Left ventricle myocardium inferior (tissue), 1 donor: ENCODE data around the gene RFFL. TPM values are rescaled to one million over a fixed set of nuclear protein-coding genes. Genes with fewer than 3 reads are reported as not detected.

Experiments used
- DNase-seq: peaks from one replicate; pipeline ENCODE4 v3.0.0-alpha.2; 2020
- H3K27ac ChIP-seq: fragments of 200-600 bp; replicated peaks from 2 replicates; pipeline ENCODE4 v1.8.0; 2021
- H3K27me3 ChIP-seq: fragments of 200-600 bp; 2 replicates; pipeline ENCODE4 v1.8.0; 2021; ENCODE audit warnings: low read depth
- H3K36me3 ChIP-seq: fragments of 200-600 bp; 2 replicates; pipeline ENCODE4 v1.8.0; 2021
- H3K4me1 ChIP-seq: fragments of 200-600 bp; 2 replicates; pipeline ENCODE4 v1.8.0; 2021
- H3K4me3 ChIP-seq: fragments of 200-600 bp; 2 replicates; pipeline ENCODE4 v1.8.0; 2021; ENCODE audit warnings: mild to moderate bottlenecking, moderate library complexity
- H3K9me3 ChIP-seq: fragments of 200-600 bp; replicated peaks from 2 replicates; pipeline ENCODE4 v1.8.0; 2021
- CTCF ChIP-seq: fragments of 200-600 bp; IDR thresholded peaks from 2 replicates; pipeline ENCODE4 v1.8.0; 2021; ENCODE audit warnings: antibody characterized with exemption, mild to moderate bottlenecking, borderline replicate concordance
- intact Hi-C: fragments of 100-400 bp; cut with micrococcal nuclease; formaldehyde crosslinking; loops from one replicate; pipeline ENCODE4 v1.11.0; 2022
- total RNA-seq: library from RNA; stranded (reverse); fragmentation: NEBNext Ultra II Directional; extraction: Animal tissue kit (Norgen Biotek cat#: 25700); gene quantifications from one replicate; pipeline ENCODE4 v1.2.1, GENCODE V29; 2021
- donor health status: DM: no; HTN: yes; CAD: no; lungs with severe emphysema.

The RFFL gene
- total RNA-seq, 1 donor from 2014 or later, result 10.1 TPM

- intact Hi-C loops, result no loop called here
- no peak overlapping the region for H3K27ac ChIP-seq
Measured at GRCh38 chr17:35080536-35080935, 17.0 kb upstream of the RFFL start.

GRCh38 chr17:35079547-35080423 lies 16.3 kb upstream of the RFFL start:
- no peak overlapping the region for H3K27ac ChIP-seq
- H3K27me3 ChIP-seq, result no peaks in the 10 kb centered on the region
- H3K4me1 ChIP-seq, result peaks cover 18% of the 10 kb centered on the region
- H3K4me3 ChIP-seq, result no peak overlapping the region
- intact Hi-C loops, result no loop called here
- no peaks in the 10 kb centered on the region for H3K36me3 ChIP-seq
- DNase-seq, result no peak
- H3K9me3 ChIP-seq, result no peaks in the 10 kb centered on the region
- no peak for TF ChIP-seq CTCF

More at GRCh38 chr17:35080536-35080935, 17.0 kb upstream of the RFFL start:
- peaks cover 12% of the 10 kb centered on the region for H3K4me1 ChIP-seq
- H3K27me3 ChIP-seq, result no peaks in the 10 kb centered on the region
- H3K4me3 ChIP-seq, result no peak overlapping the region
- TF ChIP-seq CTCF, result no peak
- no peak for DNase-seq
- H3K36me3 ChIP-seq, result no peaks in the 10 kb centered on the region
- H3K9me3 ChIP-seq, result no peaks in the 10 kb centered on the region

- DNase-seq, result no peak
- intact Hi-C loops, result no loop called here
- Histone ChIP-seq H3K27me3 (no peaks in the 10 kb centered on the region), H3K4me3 (no peak overlapping the region), H3K4me1 (peaks cover 12% of the 10 kb centered on the region), H3K9me3 (no peaks in the 10 kb centered on the region), H3K27ac (no peak overlapping the region), H3K36me3 (no peaks in the 10 kb centered on the region)
- no peak for TF ChIP-seq CTCF
Measured at GRCh38 chr17:35076874-35077273, 13.4 kb upstream of the RFFL start.

GRCh38 chr17:35074711-35075707 lies 11.5 kb upstream of the RFFL start:
- H3K27ac ChIP-seq, result no peak overlapping the region
- no peaks in the 10 kb centered on the region for H3K27me3 ChIP-seq
- DNase-seq, result no peak
- peaks cover 6% of the 10 kb centered on the region for H3K4me1 ChIP-seq
- peaks cover 7% of the 10 kb centered on the region for H3K36me3 ChIP-seq
- no peak overlapping the region for H3K4me3 ChIP-seq
- intact Hi-C loops, result no loop called here
- H3K9me3 ChIP-seq, result no peaks in the 10 kb centered on the region
- TF ChIP-seq CTCF, result no peak

- H3K4me3 ChIP-seq, result no peak overlapping the region
- peaks cover 6% of the 10 kb centered on the region for H3K4me1 ChIP-seq
- no peaks in the 10 kb centered on the region for H3K9me3 ChIP-seq
- no peak overlapping the region for H3K27ac ChIP-seq
- intact Hi-C loops, result no loop called here
- H3K27me3 ChIP-seq, result no peaks in the 10 kb centered on the region
- H3K36me3 ChIP-seq, result peaks cover 7% of the 10 kb centered on the region
- no peak for TF ChIP-seq CTCF
- no peak for DNase-seq
Measured at GRCh38 chr17:35073991-35074627, 10.6 kb upstream of the RFFL start.
